Fibroblast of pulmonary artery (primary cell): ENCODE results near the gene PPA2.
"Not testable (repeated sequence)": the region's sequence is repeated elsewhere in the genome, so short reads cannot be mapped to it uniquely, and the experiment has no call there.

ENCODE experiments used
- DNase-seq: peaks from one replicate; pipeline ENCODE4 v3.0.0-alpha.2; 2010; ENCODE audit warnings: low read depth
- H3K4me3 ChIP-seq: replicated peaks from 2 replicates; pipeline ENCODE4 v1.5.1; 2011; ENCODE audit warnings: low read depth, mild to moderate bottlenecking, control low read depth, low read length, moderate library complexity
- CTCF ChIP-seq: IDR thresholded peaks from 2 replicates; pipeline ENCODE4 v1.5.1; 2011; ENCODE audit warnings: mild to moderate bottlenecking, control low read depth, low read length, inconsistent platforms; ENCODE audit errors: missing control alignments

The PPA2 gene

GRCh38 chr4:105430811-105431210 lies 43.1 kb downstream of the PPA2 start:
- no peak overlapping the region for H3K4me3 ChIP-seq
- no peak for DNase-seq
- TF ChIP-seq CTCF: no peak

GRCh38 chr4:105426187-105426897 lies 47.5 kb downstream of the PPA2 start:
- H3K4me3 ChIP-seq: no peak overlapping the region
- no peak for TF ChIP-seq CTCF
- DNase-seq: no peak

DNA sequence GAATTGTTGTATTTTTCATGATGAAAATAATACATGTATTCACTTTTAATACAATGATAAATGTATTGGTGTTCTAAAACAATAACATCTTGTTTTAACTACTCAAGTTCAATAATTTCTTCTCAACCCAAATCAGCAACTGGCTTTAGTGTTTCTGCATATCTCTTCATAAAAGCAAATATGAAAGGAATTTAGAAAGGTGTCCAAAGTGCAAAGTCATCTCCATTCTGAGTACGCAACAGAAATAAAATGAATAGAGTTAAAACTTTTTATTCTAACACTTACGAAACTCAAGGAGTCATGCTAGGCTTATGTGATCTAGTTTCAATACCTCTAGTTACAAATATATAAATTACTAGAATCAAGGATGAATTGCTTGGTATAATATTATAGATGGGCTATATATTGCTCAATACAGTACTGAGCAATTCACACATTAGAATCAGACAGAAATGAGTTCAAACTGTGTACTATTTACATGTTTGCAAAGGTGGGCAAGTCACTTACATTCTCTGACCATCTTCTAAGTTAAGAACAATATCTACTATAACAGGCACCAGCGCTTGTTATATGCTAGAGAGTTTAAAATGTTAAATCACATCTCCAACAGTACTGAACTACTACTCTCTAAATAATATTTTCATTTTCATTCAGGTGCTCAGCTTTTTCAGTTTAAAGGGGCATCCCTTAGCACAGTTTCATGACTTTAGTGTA lies 51.5 kb downstream of the PPA2 start:
- TF ChIP-seq CTCF: no peak
- no peak for DNase-seq
- no peak overlapping the region for H3K4me3 ChIP-seq

- TF ChIP-seq CTCF: no peak
- peak; percentile 4 for DNase-seq
- no peak overlapping the region for H3K4me3 ChIP-seq
Observed at GRCh38 chr4:105417624-105418023, 56.2 kb downstream of the PPA2 start.

DNA sequence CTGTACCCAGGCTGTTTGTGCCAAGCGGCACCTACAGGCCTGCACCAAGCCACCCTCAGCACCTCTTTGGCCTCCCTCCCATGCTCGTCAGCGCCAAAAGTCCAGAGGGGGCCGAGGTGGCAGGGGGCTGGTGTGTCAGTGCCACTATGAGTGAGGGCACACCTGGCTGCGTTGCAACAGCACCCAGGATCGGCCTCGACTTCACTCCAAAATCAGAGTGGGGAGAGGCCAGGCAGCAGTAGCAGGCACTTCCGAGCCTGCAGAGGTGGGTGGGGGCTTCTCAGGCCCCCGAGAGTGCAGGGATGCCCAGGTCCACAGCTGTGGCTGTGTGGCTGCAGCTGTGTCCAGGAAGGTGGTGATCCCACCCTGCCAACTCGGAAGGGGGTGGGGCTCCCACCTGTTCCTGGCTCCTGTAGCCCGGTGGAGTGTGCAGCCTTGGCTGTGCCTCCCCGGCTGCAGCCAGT lies 58.5 kb downstream of the PPA2 start:
- no peak for TF ChIP-seq CTCF
- no peak for DNase-seq
- H3K4me3 ChIP-seq: no peak overlapping the region

DNA sequence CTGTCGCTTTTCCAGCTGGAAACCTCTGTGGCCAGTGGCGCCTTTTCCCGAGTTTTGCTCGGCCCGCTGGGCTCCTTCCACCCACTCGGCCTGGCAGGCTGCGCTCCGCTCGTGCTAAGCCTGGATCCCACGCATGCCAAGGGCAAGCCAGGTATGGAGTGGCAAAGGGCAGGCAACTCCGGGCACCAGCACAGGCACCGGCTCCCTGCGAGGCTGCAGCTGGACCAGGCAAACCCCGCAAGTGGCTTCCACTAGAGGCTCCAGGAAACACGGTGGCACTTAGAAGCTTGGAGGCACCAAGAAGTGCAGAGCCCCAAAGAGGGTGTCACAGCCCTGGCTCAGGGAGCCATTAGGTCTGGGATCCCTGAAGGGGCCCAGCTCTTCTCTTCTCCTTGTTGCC lies 59.5 kb downstream of the PPA2 start:
- no peak overlapping the region for H3K4me3 ChIP-seq
- DNase-seq: no peak
- no peak for TF ChIP-seq CTCF

GRCh38 chr4:105409135-105409534 lies 64.7 kb downstream of the PPA2 start:
- H3K4me3 ChIP-seq, DNase-seq: not testable (repeated sequence)
